Calu3 (cell line): Measurements from ENCODE around the gene LSAMP. TPM values are rescaled to one million over a fixed set of nuclear protein-coding genes. Genes with fewer than 3 reads are reported as not detected.

Experiments used
- BruUV-seq: library from RNA; stranded (reverse); fragments of 400-500 nt; replicated peaks from 2 replicates; lab custom pipeline; 2021; lab: Mats Ljungman, UMichigan
- CTCF ChIA-PET: fragments of 300-600 bp; sonication (Branson Sonifier 250); formaldehyde crosslinking; loops from one replicate; lab custom pipeline; 2022; ENCODE audit warnings: antibody characterized with exemption; lab: Charles Lee
- DNase-seq: peaks from one replicate; pipeline ENCODE4 v3.0.0; 2022
- H3K27ac Mint-ChIP-seq: one replicate; pipeline ENCODE4 v1.8.0; 2022; ENCODE audit warnings: mixed read lengths; ENCODE audit not compliant: unreplicated experiment
- H3K27me3 Mint-ChIP-seq: one replicate; pipeline ENCODE4 v1.8.0; 2022; ENCODE audit warnings: mixed read lengths; ENCODE audit not compliant: unreplicated experiment
- H3K36me3 Mint-ChIP-seq: one replicate; pipeline ENCODE4 v1.8.0; 2022; ENCODE audit warnings: mild to moderate bottlenecking, moderate library complexity, mixed read lengths; ENCODE audit not compliant: insufficient read depth, unreplicated experiment
- H3K4me1 Mint-ChIP-seq: one replicate; pipeline ENCODE4 v1.8.0; 2022; ENCODE audit warnings: mild to moderate bottlenecking, low read depth, mixed read lengths; ENCODE audit not compliant: unreplicated experiment
- H3K4me3 Mint-ChIP-seq: one replicate; pipeline ENCODE4 v1.8.0; 2022; ENCODE audit warnings: mild to moderate bottlenecking, low read depth, moderate library complexity, mixed read lengths; ENCODE audit not compliant: unreplicated experiment
- H3K9me3 Mint-ChIP-seq: one replicate; pipeline ENCODE4 v1.8.0; 2022; ENCODE audit warnings: low read depth, mixed read lengths; ENCODE audit not compliant: unreplicated experiment
- CTCF ChIP-seq: fragments of 200-600 bp; IDR thresholded peaks from one replicate; pipeline ENCODE4 v1.8.0; 2022; ENCODE audit warnings: antibody characterized with exemption; ENCODE audit not compliant: unreplicated experiment
- intact Hi-C: fragments of 100-400 bp; cut with micrococcal nuclease; formaldehyde crosslinking; loops from one replicate; pipeline ENCODE4 v1.10.0; 2022; ENCODE audit not compliant: unreplicated experiment
- total RNA-seq: library from RNA; stranded (reverse); gene quantifications from 2 replicates; pipeline ENCODE4 v1.2.3, GENCODE V29; 2022

LSAMP gene
- total RNA-seq, 1 experiment from 2014 or later: 0.90 TPM

GRCh38 chr3:116058844-116059243 is 386.4 kb downstream of the LSAMP start:
- Mint-ChIP-seq H3K36me3 (no peaks in the 10 kb centered on the region), H3K4me3 (no peak overlapping the region), H3K27ac (no peak overlapping the region), H3K4me1 (peaks cover 9% of the 10 kb centered on the region), H3K9me3 (no peaks in the 10 kb centered on the region), H3K27me3 (no peaks in the 10 kb centered on the region)
- intact Hi-C loops: no loop called here
- DNase-seq: no peak
- no peak for TF ChIP-seq CTCF
- BruUV-seq: no TSS peak
- CTCF ChIA-PET: no interaction called here

- H3K27ac Mint-ChIP-seq: no peak overlapping the region
- peaks cover 9% of the 10 kb centered on the region for H3K4me1 Mint-ChIP-seq
- TF ChIP-seq CTCF: no peak
- no peaks in the 10 kb centered on the region for H3K36me3 Mint-ChIP-seq
- no peak overlapping the region for H3K4me3 Mint-ChIP-seq
- CTCF ChIA-PET: interaction anchor here (0.6 kb wide), 1 partner anchor 23 kb away, joined by 7 read pairs; no protein-coding TSS in a partner anchor
- no peaks in the 10 kb centered on the region for H3K27me3 Mint-ChIP-seq
- DNase-seq: no peak
- no peaks in the 10 kb centered on the region for H3K9me3 Mint-ChIP-seq
- no TSS peak for BruUV-seq
- intact Hi-C loops: no loop called here
These were observed 387.8 kb downstream of the LSAMP start for GRCh38 chr3:116057400-116058006.

GRCh38 chr3:116056280-116056679 is 389.0 kb downstream of the LSAMP start:
- peaks cover 9% of the 10 kb centered on the region for H3K4me1 Mint-ChIP-seq
- BruUV-seq: no TSS peak
- H3K27me3 Mint-ChIP-seq: no peaks in the 10 kb centered on the region
- CTCF ChIA-PET: no interaction called here
- intact Hi-C loops: no loop called here
- no peak overlapping the region for H3K27ac Mint-ChIP-seq
- H3K4me3 Mint-ChIP-seq: no peak overlapping the region
- DNase-seq: no peak
- no peaks in the 10 kb centered on the region for H3K36me3 Mint-ChIP-seq
- no peaks in the 10 kb centered on the region for H3K9me3 Mint-ChIP-seq
- TF ChIP-seq CTCF: no peak

GRCh38 chr3:116053017-116053416 is 392.3 kb downstream of the LSAMP start:
- no peak for DNase-seq
- CTCF ChIA-PET: interaction anchor here (0.8 kb wide), 1 partner anchor 31 kb away, joined by 5 read pairs; no protein-coding TSS in a partner anchor
- Mint-ChIP-seq H3K27ac (no peak overlapping the region), H3K4me3 (no peak overlapping the region), H3K27me3 (no peaks in the 10 kb centered on the region), H3K4me1 (no peaks in the 10 kb centered on the region), H3K9me3 (no peaks in the 10 kb centered on the region), H3K36me3 (no peaks in the 10 kb centered on the region)
- TF ChIP-seq CTCF: no peak
- BruUV-seq: no TSS peak
- intact Hi-C loops: no loop called here
